GM11168 (cell line): ENCODE results near the gene MPPED2.

ENCODE experiments used
- in situ Hi-C: fragments of 300-500 bp; cut with MboI; formaldehyde crosslinking; loops from one replicate; pipeline ENCODE4 v1.12.0; 2022; ENCODE audit warnings: low sequenced_read_pairs; ENCODE audit not compliant: unreplicated experiment

Gene MPPED2

GRCh38 chr11:30426781-30427180 lies 159.4 kb downstream of the MPPED2 start:
- in situ Hi-C loops, result no loop called here

DNA sequence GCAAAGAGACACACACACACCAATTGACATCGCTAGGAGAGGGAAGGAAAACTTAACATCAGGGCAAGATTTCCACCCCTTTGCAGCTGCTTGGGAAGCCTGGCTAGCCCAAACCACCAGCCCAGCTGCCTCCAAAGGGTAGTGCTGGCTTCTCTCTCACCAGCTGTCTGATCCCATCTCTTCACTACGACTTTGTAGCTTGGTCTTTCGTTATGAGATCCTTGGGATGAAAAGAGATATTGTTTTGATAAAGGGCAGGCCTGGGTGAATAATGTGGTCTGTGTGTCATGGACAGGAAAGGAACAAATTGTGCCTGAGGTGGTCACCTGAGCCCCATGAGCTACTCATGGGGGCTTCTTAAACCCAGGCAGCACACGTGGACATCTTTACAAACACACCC lies 161.3 kb downstream of the MPPED2 start:
- in situ Hi-C loops, result no loop called here

GRCh38 chr11:30424321-30424720 lies 161.8 kb downstream of the MPPED2 start:
- in situ Hi-C loops, result no loop called here

GRCh38 chr11:30423886-30424285 lies 162.3 kb downstream of the MPPED2 start:
- in situ Hi-C loops, result no loop called here

- in situ Hi-C loops, result no loop called here
These were observed 162.9 kb downstream of the MPPED2 start for GRCh38 chr11:30423279-30423648.

- in situ Hi-C loops, result no loop called here
These were observed 163.5 kb downstream of the MPPED2 start for GRCh38 chr11:30422447-30423278.

- in situ Hi-C loops, result no loop called here
These were observed 165.8 kb downstream of the MPPED2 start for GRCh38 chr11:30420233-30420787.

- in situ Hi-C loops, result no loop called here
These were observed 171.3 kb downstream of the MPPED2 start for GRCh38 chr11:30414806-30415205.

GRCh38 chr11:30414244-30414643 lies 171.9 kb downstream of the MPPED2 start:
- in situ Hi-C loops, result no loop called here

GRCh38 chr11:30412509-30412908 lies 173.6 kb downstream of the MPPED2 start:
- in situ Hi-C loops, result no loop called here

DNA sequence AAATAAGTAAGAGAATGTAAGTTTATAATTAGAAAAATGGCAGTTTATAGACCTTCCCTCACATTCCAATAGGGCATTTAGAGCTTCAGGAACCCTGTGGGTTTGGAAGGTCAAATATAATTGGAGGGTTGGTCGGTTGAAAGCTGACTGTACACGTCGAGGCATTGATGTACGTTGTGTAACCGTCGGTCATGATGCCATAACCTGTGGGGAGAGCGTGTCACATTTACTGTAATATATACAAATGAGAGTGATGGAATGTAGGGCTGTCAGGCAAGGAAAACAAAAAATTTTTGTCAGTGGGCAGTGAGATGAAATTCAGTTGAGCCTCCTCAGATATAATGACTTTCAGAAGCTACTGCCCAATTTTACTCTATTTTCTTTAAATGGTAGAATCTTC lies 174.8 kb downstream of the MPPED2 start:
- in situ Hi-C loops, result no loop called here

DNA sequence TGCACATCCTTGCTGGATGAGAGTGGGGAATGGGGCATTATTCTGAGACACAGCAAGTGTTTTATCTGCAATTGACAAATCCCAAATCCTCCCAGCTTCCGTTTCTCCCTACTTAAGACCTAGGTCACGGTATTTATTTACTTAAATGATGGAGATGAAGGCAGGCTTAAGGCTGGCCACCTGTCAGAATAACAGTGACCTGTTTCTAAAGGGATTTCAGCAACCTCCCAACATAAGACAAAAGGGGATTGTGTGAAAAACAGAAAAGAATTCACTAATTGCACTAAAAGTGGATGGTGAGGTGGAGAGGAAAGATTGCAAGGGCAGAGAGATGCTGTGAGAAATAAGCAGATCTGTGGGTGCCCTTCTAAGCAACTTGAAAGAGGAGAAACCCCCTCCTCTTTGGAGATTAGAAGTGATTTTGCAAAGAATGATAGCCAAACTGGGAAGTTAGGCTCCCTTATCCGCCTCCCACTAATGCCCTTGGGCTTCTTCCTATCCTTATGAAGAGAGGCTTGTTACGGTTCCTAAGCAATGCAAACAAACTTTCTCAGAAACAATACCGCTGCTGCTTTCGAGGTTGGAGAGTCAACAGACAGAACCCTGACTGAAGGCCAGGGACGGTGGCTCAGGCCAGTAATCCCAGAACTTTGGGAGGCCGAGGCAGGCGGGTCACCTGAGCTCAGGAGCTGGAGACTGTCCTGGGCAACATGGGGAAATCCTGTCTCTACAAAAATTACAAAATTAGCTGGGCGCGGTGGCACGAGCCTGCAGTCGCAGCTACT lies 179.0 kb downstream of the MPPED2 start:
- in situ Hi-C loops, result no loop called here

DNA sequence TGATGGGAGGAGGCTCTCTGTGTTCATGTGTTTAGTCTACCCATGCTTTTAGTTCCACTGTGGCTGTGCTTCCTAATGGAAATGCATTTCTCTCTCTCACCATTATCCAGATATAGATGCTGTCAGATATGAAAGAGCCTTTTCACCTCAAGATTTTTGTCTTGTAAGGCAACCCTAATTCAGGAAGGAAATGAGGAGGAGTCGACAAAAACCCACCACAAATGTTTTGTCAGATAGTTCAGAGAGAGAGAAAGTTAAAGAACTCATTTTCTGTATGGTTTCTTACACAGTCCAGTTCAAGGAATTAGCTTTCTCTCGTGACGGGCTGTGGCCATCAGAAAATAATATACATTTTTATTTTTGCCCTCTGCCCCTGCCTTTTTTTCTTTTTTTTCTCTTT lies 180.8 kb downstream of the MPPED2 start:
- in situ Hi-C loops, result no loop called here

DNA sequence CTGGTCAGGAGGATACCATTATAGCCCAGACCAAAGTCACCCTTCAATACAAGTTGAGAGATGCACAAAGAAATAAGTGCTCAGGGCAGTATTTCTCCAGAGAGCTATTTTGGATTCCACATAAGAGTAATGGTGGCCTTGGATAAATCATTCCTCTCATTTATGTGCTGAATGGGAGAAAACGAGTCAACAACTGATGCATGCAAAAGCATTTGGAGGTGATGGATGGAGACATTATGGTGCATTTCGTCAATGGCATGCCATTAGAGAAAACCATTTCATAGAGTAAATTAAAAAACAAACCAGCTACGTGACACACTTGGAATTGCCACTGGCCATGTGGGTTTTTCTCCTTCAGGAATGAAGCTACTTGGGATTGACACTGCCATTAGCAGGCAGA lies 182.0 kb downstream of the MPPED2 start:
- in situ Hi-C loops, result no loop called here

DNA sequence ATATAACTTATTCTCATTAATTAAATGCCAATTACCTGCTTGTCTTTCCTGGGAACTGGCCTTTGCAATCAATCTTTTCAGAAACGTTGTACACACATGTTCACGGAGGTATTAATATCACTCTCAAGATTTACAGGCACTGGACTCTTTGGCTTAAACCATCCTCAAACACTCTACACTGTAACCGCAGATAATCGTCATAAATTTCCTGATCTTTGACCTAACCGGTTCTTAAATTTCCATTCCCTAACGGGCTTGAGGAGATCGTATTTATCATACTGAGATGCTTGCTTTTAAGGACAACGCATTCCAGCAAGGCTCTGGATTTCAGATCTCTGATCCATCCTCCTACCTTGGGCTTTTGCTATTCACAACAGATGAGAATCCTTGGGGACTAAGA lies 190.4 kb downstream of the MPPED2 start:
- in situ Hi-C loops, result no loop called here

DNA sequence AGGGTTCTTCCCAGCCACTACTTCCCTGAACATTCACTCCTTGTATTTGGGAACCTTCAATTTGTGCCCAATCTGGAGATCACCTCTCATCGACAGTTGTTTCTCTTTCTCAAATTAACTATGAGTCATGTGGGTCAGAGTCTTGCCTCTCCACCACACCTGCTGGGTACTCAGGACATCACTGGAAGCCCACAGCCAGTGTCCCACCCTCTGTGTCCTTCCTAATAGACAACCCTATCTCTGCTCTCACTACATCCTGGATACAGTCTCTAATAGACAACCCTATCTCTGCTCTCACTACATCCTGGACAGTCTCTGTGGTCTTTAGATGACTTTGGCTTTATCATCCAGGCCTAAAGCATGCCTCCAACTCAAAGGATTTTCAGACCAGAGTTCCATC lies 193.1 kb downstream of the MPPED2 start:
- in situ Hi-C loops, result no loop called here

DNA sequence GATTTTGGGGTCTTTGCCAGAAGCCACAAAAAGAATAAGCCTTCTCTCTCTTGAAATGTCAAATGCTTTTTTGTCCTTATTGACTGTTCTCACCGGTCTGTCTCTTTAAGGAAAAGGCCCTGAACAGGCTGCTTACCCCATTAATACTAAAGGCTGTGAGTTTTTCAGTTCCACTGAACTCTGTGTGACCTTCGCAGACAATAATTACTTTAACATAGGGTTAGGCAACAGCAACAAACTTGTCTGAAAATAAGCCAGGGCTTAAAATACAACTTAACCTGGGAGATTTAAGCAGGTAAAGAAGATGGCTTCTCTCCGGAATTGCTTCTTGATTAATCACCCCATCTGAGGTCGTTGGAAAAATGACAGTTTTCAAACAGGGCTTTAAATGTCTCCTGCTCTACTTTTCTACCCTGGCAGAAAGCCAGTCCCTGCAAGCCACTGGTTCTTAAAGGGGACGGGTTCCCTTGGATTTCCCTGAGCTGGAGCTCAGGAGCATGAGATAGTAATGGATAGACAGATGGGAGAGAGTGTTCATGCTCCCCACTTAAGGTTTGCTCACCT lies 193.8 kb downstream of the MPPED2 start:
- in situ Hi-C loops, result no loop called here

DNA sequence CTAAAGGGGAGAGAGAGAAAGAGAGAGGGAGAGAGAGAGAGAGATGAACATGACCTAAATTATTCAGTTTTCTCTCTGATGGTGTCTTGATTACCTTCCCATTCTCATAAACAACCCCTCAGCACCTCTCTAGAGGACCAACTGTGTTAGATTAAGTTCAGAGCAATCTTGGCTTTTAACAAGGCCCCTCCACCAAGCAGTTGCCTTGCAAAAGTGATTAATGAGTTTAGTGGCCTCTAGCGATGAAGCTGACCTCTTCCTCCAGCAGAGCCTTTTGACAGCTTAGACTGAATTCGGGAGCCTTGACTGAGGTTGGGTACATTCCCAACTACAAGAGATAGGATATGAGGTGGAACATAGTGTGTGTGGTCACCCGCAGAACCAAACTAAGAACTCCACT lies 197.2 kb downstream of the MPPED2 start:
- in situ Hi-C loops, result no loop called here

DNA sequence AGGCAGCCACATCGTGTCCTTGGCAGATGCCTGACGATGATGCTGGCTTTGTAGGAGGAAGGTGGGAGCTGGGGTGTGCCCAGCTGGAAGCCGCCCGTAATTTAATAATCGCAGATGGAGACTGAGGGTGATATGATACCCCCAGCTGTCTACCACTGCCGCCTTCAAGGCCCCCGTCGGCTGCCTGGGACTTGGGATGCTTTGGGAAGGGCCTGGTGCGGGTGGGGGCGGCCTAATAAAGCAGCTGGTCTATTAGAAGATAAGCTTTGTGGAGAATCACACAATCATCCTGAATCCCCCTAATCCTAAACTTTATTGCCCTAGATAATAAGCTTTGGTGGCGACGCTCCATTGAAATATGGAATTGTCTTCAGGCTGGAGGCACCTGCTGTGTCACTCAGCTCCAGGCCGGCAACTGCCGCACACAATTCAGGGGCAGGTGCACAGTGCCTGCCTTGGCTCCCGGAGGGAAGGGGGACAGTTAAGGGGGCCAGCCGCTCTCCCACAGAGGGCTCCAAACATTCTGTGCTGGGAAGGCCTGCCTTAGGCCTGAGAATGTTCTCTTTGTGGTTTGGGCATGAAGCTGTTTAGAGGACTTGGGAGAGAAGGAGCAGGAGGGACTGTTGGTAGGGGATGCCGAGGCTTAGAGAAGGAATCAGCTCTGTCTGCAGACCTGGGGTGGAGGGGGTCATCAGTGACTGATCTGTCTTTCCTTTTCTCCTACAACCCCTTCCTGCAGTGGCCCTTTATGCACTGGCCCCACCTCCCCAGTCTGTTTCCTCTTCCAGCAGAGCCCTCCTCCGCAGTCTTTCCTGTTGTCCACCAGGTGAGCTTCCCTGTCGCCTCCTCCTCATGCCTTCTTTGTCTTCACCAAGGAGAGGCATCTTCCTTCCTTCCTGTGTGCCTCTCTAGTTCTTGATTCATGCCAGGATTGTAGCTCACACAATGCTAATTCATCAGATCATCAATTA lies 198.0 kb downstream of the MPPED2 start:
- in situ Hi-C loops, result no loop called here

DNA sequence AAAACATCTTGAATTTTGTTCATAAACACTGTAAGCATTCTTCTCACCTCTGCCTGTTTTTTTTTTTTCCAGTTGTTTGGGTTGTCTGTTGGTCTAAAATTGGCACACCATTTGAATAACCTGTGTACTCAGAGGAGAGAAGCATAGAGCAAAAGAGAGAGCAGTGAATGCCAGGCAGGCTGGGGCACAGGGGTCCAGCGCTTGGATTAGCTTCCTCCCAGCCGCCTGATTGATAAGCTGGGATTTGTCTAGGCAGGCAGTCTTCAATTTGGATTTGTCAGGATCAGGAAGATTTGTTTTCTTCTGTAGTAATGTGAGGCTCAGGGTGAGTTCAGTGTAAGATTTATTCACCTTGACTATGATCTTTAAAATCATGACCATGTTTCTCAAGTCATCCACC lies 204.3 kb downstream of the MPPED2 start:
- in situ Hi-C loops, result no loop called here
